DMS53 treated with DMSO at 0.1 percent for 48 hours (cell line): ENCODE results near the gene GSTT2.
"Not testable (repeated sequence)": the region's sequence is repeated elsewhere in the genome, so short reads cannot be mapped to it uniquely, and the experiment has no call there.

Source experiments
- DNase-seq: peaks from one replicate; lab custom pipeline; 2025; ENCODE audit not compliant: unreplicated experiment; lab: John Stamatoyannopoulos, UW

Gene GSTT2

DNA sequence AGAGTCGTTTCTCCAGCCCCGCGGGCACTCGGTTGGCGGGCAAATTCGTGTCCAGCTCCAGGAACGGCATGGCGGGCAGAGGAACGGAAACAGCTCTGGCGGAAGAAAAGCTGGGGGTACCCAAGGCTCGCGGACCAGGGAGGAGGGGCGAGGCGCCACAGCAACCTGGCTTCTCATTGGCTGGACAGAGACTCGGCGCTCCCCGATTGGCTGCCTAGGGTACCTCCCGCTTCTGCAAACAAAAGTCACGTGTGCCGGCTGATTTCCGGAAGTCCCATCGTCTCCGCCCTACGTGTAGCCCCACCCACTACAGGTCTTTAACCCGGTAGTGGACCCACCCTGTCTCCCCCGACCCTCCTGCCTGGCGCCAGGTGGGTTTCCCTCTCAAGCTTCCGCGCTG lies 5.6 kb upstream of the GSTT2 start, which contains the start of gene DDT:
TSS of gene DDT (minus strand) at position 97 of the 400 bp plus-strand sequence. CDS start at position 70, 27 bp downstream.
- DNase-seq, result not testable (repeated sequence)

DNA sequence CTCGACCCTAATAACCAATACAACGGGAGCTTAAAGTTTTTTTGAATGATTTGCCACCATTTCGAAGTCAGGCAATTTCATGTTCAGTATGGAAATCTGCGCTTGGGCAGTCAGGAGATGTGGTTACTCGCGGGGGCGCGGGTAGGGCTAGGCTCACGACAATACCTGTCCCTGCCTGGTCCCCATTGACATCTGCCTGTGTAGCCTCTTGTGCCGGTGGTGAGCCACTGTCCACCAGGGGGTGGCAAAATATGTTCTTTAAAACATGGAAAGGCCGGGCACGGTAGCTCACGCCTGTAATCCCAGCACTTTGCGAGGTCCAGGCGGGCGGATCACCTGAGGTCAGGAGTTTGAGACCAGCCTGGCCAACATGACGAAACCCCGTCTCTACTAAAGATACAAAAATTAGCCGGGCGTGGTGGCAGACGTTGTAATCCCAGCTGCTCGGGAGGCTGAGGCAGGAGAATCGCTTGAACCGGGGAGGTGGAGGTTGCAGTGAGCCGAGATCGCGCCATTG lies 5.0 kb upstream of the GSTT2 start:
- DNase-seq, result not testable (repeated sequence)

DNA sequence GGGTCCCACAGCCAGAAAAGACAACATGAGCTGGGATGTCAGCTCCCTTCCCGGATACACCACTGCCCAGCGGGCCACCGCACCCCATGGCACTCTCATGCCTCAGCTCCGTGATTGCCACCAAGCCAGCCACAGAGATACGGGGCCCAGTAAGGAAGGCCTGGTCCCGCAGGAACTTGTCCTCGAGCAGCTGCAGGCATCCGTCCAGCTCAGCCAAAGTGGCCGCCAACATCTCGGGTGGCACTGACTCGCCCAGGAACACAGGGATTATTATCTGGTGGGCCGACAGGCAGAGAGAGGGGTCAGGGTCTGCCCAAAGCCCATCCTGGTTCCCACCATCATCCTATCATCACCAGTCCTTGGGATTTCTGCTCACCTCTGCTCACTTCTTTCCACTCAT lies 2.6 kb upstream of the GSTT2 start:
- DNase-seq, result not testable (repeated sequence)

DNA sequence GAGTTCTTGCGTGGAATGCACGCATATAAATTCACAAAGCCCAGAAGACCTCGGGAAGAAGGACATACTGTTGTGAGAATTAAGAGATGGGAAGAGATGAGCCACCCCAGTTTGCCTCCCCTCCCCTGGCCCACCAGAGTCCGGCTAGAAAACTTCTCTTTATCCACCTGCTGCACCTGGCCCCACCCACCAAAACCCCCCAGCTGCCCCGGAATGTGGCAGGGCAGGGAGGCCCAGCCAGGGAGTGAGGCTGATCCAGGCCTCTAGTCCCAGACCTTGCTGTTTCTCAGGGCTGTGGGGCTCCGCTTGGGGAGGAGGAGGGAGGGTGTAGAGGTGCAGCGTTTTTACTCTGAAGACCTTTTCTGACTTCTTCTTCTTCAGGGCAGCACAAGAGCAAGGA lies 633 bp downstream of the GSTT2 start:
- not testable (repeated sequence) for DNase-seq

DNA sequence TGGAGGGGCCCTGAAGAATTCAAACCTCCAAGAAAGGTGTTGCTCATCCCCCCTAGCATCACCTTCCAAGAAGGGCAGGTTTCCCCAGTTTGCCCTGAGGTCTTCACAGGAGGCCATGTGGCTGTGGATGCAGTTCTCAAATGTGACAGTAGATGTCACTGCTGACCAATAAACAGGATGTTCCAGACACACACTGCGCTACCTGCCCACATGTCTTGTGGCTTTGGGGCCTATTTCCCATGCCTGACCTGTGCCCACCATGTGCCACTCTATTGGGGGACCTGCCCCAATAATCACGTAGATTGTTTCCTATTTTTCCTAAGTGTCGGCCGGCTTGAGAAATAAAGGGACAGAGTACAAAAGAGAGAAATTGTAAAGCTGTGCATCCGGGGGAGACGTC lies 4.5 kb downstream of the GSTT2 start:
- DNase-seq, result no peak

DNA sequence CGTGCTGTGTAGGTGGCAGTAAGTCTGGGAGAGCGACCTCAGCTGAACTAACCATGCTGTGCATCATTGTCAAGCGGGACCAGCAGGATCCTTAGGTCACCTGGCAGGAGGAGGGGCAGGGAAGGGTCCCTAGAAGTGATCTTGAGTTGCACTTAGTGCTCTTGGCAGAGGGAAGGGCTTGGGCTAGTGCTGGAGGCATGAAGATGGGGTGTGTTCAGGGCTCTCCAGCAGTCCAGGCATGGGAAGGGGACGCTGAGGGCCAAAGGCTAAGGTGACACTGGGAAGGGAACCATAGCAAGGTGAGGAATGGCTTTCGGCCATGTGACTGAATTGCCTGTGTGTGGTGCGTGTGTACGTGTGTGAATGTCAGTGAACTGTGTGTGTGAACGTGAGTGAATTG lies 6.2 kb downstream of the GSTT2 start:
- DNase-seq, result not testable (repeated sequence)

DNA sequence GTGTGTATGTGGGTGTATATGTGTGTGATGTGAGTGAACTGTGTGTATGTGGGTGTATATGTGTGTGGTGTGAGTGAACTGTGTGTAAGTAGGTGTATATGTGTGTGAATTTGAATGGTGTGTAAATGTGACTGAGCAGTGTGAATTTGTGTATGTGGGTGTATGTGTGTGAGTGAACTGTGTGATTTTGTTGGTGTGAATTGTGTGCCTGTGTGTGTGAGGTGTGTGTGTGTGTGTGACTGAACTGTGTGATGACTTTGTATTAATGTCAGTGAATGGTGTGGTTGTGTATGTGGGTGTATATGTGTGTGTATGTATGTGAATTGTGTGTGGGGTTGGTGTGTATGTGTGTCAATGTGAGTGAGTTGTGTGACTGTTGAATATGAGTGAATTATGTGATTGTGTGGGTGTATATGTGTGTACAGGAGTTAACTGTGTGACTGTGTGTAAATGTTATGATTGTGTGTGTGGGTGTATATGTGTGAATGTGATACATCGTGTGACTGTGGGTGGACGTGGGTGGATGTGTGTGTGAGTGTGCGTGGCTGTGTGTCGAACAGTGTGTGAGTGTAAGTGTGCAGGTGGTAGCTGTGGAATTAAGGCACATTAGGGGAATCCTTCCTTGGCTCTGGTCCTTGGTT lies 6.7 kb downstream of the GSTT2 start:
- not testable (repeated sequence) for DNase-seq

DNA sequence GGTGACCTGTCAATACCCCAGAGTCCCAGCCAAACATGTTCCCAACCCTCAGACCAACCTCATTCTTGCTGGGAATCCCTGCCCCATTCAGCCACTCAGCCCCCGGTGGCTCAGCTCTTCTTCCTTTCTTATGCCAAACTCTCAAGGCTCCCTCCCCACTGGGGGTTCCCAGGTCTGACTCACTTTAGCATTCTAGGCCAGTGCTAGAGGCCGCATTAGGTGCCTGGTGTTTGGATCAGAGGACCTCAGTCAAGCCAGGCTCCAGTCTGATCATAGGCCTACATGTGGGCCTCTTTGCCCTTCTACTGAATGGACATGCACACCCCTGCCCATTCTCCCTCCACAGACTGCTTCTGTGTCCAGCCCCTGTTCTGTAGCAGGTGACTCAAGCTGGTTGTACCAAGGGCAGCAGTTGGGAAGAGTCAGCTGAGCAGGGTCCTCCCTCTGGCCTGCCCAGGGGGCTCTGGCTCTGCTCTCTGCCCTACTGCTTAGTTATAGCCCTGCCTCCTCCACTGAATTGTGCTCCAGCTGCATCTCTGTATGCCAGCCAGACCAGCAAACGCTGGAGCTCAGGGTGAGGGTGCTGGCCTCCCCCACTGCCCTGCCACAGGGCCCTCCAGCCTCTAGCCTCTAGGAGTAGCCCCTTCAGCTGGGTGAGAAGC lies 9.8 kb downstream of the GSTT2 start:
- not testable (repeated sequence) for DNase-seq

DNA sequence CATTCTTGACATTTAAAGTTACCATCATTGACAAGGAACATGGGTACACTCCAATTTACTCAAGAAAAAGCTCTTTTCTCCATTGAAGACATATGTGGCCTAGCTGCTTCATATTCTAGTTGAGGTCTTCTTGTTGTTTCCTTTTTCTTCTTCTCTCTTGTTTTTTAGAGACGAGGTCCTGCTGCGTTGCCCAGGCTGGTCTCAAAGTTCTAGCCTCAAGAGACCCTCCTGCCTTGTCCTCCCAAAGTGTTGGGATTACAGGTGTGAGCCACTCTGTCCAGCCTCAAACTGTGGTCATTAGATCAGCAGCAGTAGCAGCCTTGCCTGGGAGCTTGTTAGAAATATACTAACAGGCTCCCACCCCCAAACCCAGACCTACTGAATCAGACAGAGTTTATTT lies 13.1 kb downstream of the GSTT2 start:
- DNase-seq, result not testable (repeated sequence)

DNA sequence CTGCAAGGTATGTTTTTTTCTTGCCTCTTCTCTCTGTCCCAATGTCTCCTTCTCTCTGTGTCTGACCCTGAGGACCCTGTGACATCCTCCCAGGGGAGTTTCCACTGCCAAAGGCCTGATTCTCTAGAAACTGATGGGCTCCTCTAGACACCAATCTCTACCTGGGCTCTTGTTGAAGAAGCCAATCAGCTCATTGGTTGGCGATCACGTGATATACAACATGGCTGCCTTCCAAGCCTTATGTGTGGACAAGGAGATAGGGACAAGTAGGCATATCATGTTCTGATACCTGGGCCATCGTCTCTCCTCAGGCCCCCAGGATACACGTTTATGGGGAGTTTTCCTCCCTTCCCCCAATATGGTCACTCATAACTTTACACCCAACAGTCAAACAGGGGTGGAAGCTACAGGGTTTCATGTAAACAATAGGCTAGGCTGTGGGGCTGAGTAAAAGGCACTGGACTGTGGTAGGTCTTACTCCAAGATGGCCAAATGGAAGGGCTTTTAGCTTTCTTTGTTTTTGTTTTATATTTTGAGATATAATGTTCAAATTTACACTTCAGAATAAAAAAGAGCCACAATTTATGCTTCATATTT lies 13.7 kb downstream of the GSTT2 start:
- not testable (repeated sequence) for DNase-seq

DNA sequence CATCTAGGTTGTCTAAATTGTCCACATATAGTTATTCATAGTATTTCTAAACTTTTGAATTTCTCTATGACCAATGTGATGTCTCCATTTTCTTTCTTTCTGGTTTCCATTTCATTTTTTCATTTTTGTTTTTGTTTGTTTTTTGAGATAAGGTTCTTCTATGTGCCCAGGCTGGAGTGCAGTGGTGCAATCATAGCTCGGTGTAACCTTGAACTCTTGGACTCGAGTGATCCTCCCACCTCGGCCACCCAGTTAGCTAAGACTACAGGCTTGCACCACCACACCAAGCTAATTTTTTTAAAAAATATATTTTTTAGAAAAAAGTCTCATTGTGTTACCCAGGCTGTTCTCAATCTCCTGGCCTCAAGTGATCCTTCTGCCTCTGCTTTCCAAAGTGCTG lies 17.2 kb downstream of the GSTT2 start:
- DNase-seq, result no peak

DNA sequence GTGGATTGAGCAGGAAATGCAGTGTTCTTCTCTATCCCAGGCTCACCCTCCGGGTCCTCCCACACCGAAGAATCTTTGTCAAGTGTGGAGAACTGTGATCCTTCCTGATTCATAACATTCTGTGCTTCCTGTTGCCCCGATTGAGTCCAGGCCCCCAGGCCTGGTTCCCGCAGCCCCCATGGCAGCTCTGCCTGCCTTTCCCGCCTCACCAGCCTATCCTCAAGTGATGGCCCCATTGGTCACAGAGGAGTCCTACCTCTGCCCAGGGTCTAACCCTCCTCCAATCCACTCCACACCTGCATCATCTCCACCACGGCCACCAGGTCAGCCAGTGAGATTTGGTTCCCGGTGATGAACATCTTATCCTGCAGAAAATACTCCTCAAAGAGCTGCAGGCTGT lies 19.8 kb downstream of the GSTT2 start:
- DNase-seq, result not testable (repeated sequence)

DNA sequence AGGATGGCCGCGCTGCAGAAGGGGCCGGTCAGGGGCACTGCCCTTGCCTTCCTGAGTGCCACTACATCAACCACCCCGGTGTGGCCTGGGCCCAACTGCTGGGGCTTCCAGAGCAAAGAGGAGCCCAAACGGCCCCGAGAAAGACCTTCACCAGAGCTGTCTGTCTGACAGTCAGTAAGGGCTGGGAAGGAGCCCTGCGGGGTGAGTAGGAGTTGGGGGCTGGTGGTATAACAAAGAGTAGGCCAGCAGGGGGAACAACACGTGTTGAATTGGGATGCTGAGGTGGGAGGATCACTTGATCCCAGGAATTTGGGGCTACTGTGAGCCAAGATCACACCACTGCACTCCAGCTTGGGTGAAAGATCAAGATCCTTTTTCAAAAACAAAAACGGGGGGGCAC lies 21.4 kb downstream of the GSTT2 start:
- no peak for DNase-seq

DNA sequence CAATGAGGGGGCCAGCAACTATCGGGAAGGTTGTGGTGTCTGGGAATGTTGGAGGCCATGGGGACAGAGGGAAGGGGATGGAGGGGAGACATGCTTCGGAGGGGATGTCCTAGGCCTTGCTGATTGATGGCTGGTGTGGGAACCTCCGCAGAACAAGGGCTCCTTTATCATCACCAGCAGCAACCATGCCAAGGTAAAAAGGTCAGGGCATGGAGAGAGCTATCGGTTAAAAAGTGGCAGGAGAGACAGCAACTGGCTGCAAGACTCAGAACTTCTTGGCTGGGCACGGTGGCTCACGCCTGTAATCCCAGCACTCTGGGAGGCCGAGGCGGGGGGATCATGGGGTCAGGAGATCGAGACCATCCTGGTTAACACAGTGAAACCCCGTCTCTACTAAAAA lies 22.3 kb downstream of the GSTT2 start:
- no peak for DNase-seq

DNA sequence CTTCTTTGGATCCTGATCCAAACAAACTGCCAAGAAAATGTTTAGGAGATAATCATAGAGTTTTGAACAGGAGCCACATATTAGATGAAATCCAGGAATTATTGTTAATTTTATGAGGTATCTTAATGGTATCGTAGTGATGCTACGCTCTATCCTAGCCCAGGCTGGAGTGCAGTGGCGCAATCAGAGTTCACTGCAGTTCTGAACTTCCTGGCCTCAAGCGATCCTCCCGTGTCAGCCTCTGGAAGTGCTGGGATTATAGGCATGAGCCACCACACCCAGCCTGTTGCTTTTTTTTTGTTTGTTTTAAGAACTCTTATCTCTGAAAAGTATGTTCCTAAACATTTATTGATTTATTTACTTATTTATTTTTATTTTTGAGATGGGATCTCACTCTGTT lies 22.9 kb downstream of the GSTT2 start:
- no peak for DNase-seq

DNA sequence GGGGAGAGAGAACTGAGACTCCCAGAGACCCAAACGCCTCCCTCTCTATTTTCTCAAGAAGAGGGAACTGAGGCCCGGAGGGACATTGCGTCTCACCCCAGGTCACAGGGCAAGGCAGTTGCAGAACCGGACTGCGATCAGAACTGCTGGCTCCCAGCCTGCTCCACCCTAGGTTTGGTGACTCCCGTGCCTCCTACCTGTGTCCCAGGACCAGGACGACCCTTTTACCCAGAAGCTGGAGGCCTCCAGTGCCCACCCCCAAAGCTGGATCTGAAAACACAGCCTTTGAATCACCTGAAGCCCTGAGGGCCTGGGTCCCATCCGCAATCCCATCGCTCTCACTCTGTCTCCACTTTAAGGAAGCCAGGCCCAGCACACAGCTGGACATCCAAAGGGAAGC lies 24.0 kb downstream of the GSTT2 start:
- no peak for DNase-seq

DNA sequence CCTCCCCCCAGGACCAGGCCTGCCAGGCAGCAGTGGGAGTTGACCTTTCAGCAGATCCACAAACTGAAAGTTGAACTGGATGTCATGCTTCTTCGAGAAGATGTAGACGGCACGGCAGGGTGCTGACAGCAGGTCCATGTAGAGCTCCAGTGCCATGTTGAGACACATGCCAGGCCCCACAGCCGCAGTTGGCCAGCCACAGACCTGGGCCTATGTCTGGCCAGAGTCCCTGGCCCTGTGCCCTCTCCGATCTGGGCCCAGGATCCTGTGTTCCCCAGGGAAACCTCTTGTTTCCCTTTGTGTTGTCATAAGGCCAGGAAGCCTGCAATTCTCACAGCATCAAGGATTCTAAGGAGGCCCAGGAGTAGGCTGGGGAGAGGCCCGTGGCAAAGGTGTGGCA lies 25.3 kb downstream of the GSTT2 start, which contains the start of gene GSTT4:
TSS of gene GSTT4 (minus strand) at position 253 of the 400 bp plus-strand sequence. CDS start at position 156, 97 bp downstream.
- no peak for DNase-seq

DNA sequence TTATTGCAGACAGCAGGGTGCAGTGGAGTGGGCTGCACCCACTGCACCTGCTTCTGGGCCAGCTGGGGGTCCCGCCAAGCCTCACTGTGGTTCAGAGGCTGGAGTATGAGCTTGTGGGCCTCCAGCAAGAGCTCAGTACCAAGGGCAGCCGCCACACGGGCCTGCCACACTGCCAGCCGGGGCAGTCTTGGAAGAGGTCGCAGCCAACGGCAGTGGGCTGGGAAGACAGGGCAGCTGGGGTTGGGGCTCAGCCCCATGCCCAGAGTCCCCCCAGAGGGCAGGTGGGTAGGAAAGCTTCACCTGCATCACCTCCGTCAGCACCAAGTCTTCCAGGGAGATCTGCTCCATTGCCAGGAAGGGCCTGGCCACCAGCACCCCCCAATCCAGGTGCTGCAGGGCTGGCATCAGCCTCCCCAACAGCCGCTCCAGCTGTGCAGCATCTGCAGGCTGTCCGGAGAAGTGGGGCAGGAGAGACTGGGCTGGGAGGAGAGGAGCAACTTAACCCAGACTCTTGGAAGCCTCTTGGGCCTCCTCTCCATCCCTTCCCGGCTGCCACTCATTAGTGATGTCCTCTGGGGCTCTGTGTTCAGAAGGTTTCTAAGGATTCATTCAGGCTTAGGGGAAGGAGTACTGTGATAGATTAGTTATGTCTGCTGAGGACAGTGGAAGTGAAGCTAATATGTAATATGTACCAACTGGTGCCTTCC lies 26.4 kb downstream of the GSTT2 start:
- no peak for DNase-seq

DNA sequence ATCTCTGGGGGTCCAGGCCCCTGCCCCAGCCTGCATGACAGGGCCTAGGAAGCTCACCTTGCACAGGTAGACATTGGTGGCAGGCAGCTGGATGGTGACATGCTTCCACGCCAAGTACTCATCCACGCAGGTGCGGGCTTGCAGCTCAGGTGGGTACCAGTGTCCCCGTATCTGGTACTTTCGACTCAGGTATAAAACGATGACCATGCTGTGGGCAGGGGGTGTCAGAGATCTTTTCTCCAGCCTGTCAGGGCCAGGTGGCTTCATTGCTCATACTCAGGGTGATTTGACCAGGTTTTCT lies 26.9 kb downstream of the GSTT2 start:
- no peak for DNase-seq

DNA sequence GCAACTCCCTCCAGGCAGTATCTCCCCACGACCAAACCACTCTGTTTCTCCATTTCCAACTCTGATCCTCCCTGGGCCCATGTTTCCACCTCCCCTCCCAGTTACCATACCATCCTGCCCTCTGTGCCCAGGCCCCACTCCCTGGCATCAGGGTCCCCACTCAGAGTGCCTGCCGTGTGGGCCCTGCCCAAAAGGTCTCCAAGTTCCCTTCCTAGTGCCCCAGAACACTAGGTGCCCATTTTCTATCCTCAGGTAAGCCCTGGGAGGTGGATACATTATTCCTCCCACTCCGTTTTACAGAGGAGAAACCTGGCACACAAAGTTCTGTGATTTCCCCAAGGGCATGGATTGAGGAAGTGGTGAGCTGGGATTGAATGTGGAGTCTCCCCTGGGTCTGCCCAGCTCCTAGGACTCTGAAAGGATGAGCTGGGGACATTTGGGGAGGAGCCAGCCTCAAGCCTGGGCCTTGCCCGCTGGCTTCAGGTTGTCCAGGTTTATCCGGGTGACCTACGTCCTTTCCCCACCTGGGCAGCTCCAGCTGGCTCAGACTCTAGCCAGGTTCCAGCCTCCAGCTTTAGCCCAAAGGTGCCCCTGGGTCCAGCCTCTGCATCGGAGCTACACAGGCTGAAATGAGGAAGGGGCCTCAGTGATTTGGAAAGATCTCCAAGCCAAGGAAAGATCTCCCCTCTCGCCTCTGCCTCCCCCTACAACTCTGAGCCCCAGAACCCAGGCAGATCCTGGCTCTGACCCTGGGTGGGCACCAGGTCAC lies 27.5 kb downstream of the GSTT2 start:
- no peak for DNase-seq

DNA sequence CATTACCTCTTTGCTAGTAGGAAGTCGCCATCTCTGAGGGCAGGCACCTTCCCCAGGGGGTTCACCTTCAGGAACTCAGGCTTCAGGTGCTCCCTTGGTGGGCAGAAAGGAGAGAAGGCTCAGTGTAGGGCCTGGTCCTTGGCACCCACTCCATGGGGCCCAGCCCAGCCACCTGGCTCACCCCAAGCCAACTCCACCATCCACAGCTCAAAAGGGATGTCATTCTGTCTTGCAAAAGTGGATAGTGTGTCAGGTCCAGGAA lies 28.0 kb downstream of the GSTT2 start:
- DNase-seq, result no peak
